Measurements from ENCODE around the gene BNC2. TPM values are rescaled to one million over a fixed set of nuclear protein-coding genes. Genes with fewer than 3 reads are reported as not detected.

Gene BNC2
- total and polyA plus RNA-seq, 2 of the 13 experiments (the other 11 are each of a cell fraction or from before 2014, with no cell fraction given), result not detected

DNA sequence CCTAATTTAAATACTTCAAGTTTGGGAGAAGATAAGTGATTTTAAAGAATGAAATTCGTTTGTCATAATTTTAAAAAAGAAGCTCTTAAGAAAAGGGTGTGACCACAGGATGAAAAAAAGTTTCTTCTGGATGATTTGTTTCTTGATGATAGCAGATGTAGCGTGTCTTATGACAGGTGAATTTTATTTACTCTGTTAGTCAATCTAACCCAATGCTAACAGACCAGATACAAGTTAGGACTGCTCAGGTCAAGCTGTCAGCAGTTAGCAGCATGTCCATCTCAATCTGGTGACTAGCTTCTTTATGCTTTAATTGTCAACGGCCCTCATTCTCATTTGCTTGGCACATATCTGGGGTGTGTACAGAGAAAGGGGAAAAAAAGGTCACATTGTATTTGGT lies 456.0 kb downstream of the BNC2 start:
- ChIA-PET POLR2A (no interaction called here), CTCF (ENCODE audit: low intra/inter-chr PET ratio, low total read pairs) (no interaction called here)
- H3K36me3 ChIP-seq (replicated peaks in 1 of 2; ENCODE audit: control insufficient read depth in 1 of 2, insufficient read depth in 2 of 2, low read length in 2 of 2), result no peaks in the 10 kb centered on the region
- no peak for DNase-seq (ENCODE audit: low spot score)
- intact Hi-C loops (cut with micrococcal nuclease; ENCODE audit: unreplicated experiment), result no loop called here
- no peaks in the 10 kb centered on the region for H4K20me1 ChIP-seq (ENCODE audit: insufficient read depth, low read length)
- H2AFZ ChIP-seq (ENCODE audit: low read length), result no peak overlapping the region
- 15% methylated on average over 3 of the region's 3 CpGs for WGBS (ENCODE audit: low lambda C conversion rate)
- no peak overlapping the region for H3K4me2 ChIP-seq (ENCODE audit: low read depth, low read length)
- TF ChIP-seq, protein P1, sequence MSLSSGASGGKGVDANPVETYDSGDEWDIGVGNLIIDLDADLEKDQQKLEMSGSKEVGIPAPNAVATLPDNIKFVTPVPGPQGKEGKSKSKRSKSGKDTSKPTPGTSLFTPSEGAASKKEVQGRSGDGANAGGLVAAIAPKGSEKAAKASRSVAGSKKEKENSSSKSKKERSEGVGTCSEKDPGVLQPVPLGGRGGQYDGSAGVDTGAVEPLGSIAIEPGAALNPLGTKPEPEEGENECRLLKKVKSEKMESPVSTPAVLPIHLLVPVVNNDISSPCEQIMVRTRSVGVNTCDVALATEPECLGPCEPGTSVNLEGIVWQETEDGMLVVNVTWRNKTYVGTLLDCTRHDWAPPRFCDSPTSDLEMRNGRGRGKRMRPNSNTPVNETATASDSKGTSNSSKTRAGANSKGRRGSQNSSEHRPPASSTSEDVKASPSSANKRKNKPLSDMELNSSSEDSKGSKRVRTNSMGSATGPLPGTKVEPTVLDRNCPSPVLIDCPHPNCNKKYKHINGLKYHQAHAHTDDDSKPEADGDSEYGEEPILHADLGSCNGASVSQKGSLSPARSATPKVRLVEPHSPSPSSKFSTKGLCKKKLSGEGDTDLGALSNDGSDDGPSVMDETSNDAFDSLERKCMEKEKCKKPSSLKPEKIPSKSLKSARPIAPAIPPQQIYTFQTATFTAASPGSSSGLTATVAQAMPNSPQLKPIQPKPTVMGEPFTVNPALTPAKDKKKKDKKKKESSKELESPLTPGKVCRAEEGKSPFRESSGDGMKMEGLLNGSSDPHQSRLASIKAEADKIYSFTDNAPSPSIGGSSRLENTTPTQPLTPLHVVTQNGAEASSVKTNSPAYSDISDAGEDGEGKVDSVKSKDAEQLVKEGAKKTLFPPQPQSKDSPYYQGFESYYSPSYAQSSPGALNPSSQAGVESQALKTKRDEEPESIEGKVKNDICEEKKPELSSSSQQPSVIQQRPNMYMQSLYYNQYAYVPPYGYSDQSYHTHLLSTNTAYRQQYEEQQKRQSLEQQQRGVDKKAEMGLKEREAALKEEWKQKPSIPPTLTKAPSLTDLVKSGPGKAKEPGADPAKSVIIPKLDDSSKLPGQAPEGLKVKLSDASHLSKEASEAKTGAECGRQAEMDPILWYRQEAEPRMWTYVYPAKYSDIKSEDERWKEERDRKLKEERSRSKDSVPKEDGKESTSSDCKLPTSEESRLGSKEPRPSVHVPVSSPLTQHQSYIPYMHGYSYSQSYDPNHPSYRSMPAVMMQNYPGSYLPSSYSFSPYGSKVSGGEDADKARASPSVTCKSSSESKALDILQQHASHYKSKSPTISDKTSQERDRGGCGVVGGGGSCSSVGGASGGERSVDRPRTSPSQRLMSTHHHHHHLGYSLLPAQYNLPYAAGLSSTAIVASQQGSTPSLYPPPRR (CRISPR knock-in tag; IDR thresholded peaks at IDR 0.05; ENCODE audit: borderline replicate concordance), result no peak
- TF ChIP-seq ZNF614 (CRISPR knock-in tag; IDR thresholded peaks at IDR 0.05; ENCODE audit: borderline replicate concordance) (no peak), HOXA9 (CRISPR knock-in tag; IDR thresholded peaks at IDR 0.05; ENCODE audit: borderline replicate concordance) (no peak), ZKSCAN1 (IDR thresholded peaks at IDR 0.05; ENCODE audit: low read length) (no peak), ZNF569 (CRISPR knock-in tag; IDR thresholded peaks at IDR 0.05; ENCODE audit: borderline replicate concordance) (no peak), ZNF768 (CRISPR knock-in tag; IDR thresholded peaks at IDR 0.05) (no peak), DDIT3 (CRISPR knock-in tag; IDR thresholded peaks at IDR 0.05) (no peak), RBM39 (IDR thresholded peaks at IDR 0.05; ENCODE audit: low read depth, low read length, poor library complexity, severe bottlenecking) (no peak)
- TF ChIP-seq, protein P2, sequence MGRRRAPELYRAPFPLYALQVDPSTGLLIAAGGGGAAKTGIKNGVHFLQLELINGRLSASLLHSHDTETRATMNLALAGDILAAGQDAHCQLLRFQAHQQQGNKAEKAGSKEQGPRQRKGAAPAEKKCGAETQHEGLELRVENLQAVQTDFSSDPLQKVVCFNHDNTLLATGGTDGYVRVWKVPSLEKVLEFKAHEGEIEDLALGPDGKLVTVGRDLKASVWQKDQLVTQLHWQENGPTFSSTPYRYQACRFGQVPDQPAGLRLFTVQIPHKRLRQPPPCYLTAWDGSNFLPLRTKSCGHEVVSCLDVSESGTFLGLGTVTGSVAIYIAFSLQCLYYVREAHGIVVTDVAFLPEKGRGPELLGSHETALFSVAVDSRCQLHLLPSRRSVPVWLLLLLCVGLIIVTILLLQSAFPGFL (CRISPR knock-in tag; IDR thresholded peaks at IDR 0.05), result no peak
- TF ChIP-seq, protein P3, sequence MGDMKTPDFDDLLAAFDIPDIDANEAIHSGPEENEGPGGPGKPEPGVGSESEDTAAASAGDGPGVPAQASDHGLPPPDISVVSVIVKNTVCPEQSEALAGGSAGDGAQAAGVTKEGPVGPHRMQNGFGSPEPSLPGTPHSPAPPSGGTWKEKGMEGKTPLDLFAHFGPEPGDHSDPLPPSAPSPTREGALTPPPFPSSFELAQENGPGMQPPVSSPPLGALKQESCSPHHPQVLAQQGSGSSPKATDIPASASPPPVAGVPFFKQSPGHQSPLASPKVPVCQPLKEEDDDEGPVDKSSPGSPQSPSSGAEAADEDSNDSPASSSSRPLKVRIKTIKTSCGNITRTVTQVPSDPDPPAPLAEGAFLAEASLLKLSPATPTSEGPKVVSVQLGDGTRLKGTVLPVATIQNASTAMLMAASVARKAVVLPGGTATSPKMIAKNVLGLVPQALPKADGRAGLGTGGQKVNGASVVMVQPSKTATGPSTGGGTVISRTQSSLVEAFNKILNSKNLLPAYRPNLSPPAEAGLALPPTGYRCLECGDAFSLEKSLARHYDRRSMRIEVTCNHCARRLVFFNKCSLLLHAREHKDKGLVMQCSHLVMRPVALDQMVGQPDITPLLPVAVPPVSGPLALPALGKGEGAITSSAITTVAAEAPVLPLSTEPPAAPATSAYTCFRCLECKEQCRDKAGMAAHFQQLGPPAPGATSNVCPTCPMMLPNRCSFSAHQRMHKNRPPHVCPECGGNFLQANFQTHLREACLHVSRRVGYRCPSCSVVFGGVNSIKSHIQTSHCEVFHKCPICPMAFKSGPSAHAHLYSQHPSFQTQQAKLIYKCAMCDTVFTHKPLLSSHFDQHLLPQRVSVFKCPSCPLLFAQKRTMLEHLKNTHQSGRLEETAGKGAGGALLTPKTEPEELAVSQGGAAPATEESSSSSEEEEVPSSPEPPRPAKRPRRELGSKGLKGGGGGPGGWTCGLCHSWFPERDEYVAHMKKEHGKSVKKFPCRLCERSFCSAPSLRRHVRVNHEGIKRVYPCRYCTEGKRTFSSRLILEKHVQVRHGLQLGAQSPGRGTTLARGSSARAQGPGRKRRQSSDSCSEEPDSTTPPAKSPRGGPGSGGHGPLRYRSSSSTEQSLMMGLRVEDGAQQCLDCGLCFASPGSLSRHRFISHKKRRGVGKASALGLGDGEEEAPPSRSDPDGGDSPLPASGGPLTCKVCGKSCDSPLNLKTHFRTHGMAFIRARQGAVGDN (CRISPR knock-in tag; IDR thresholded peaks at IDR 0.05), result no peak
- in situ Hi-C loops (cut with HindIII; ENCODE audit: extremely low pct_ligation_motif_present, low pct_unique_long_range_greater_than_20kb), result no loop called here
- BruUV-seq (replicated peaks), result no TSS peak
- peaks cover 18% of the 10 kb centered on the region for H3K4me1 ChIP-seq (ENCODE audit: insufficient read depth, low read length)
- no peaks in the 10 kb centered on the region; the same call in 1 of the 2 replicates for H3K9me3 ChIP-seq (ENCODE audit: low read length)
- ATAC-seq, result no peak
- no peak overlapping the region for H3K4me3 ChIP-seq (replicated peaks in 1 of 3; ENCODE audit: insufficient read depth in 1 of 3, low read depth in 2 of 3, low read length in 3 of 3)
- H3K79me2 ChIP-seq (ENCODE audit: insufficient read depth, low read length), result no peaks in the 10 kb centered on the region
- H3K27me3 ChIP-seq (ENCODE audit: control insufficient read depth in 1 of 2, insufficient read depth in 2 of 2, low read length in 2 of 2), result peaks cover 0 to 8% of the 10 kb centered on the region in 2 experiments; a peak in 1 of 5 replicates
- H3K27ac ChIP-seq (ENCODE audit: extremely low read length, insufficient read depth, low read length), result no peak overlapping the region
- no peak overlapping the region for H3K9ac ChIP-seq (ENCODE audit: insufficient read depth, low read depth, low read length)
- FAIRE-seq, result no peak
